ENCODE measurements around the gene QKI.
"Not testable (repeated sequence)": the region's sequence is repeated elsewhere in the genome, so short reads cannot be mapped to it uniquely, and the experiment has no call there.

Gene QKI

GRCh38 chr6:163444077-163444476 is 29.6 kb downstream of the QKI start:
- DNase-seq: no peak

GRCh38 chr6:163446549-163446948 is 32.0 kb downstream of the QKI start:
- no peak for DNase-seq

GRCh38 chr6:163449076-163449475 is 34.6 kb downstream of the QKI start:
- no peak for DNase-seq

- no peak for DNase-seq
Observed at GRCh38 chr6:163454425-163454824, 39.9 kb downstream of the QKI start.

- DNase-seq: peak in 2 of 3 donors; percentile 26 to 49
Observed at GRCh38 chr6:163455552-163455951, 41.0 kb downstream of the QKI start.

- peak; percentile 58 to 71 (median 66) for DNase-seq
Observed at GRCh38 chr6:163457637-163458561, 43.4 kb downstream of the QKI start.

GRCh38 chr6:163459007-163459406 is 44.5 kb downstream of the QKI start:
- no peak for DNase-seq

GRCh38 chr6:163459536-163459935 is 45.0 kb downstream of the QKI start:
- DNase-seq: no peak

GRCh38 chr6:163460307-163460782 is 45.8 kb downstream of the QKI start:
- DNase-seq: peak; percentile 60 to 86 (median 66)

GRCh38 chr6:163461696-163462095 is 47.2 kb downstream of the QKI start:
- DNase-seq: peak in 1 of 3 donors; percentile 33

- DNase-seq: no peak
Observed at GRCh38 chr6:163463180-163463579, 48.7 kb downstream of the QKI start.

GRCh38 chr6:163463795-163464194 is 49.3 kb downstream of the QKI start:
- DNase-seq: no peak

GRCh38 chr6:163466839-163467390 is 52.4 kb downstream of the QKI start:
- DNase-seq: no peak

- DNase-seq: no peak
Observed at GRCh38 chr6:163468738-163469137, 54.2 kb downstream of the QKI start.

GRCh38 chr6:163469459-163469985 is 55.0 kb downstream of the QKI start:
- DNase-seq: peak in 1 of 3 donors; percentile 21

- DNase-seq: no peak
Observed at GRCh38 chr6:163470611-163471010, 56.1 kb downstream of the QKI start.

- DNase-seq: no peak
Observed at GRCh38 chr6:163474581-163474980, 60.1 kb downstream of the QKI start.

GRCh38 chr6:163476946-163477345 is 62.4 kb downstream of the QKI start:
- DNase-seq: not testable (repeated sequence)

GRCh38 chr6:163483107-163483506 is 68.6 kb downstream of the QKI start:
- no peak for DNase-seq

- DNase-seq: no peak
Observed at GRCh38 chr6:163485388-163485851, 70.9 kb downstream of the QKI start.

GRCh38 chr6:163486821-163487220 is 72.3 kb downstream of the QKI start:
- peak in 2 of 3 donors; percentile 47 to 53 for DNase-seq

GRCh38 chr6:163487606-163488005 is 73.1 kb downstream of the QKI start:
- DNase-seq: peak in 2 of 3 donors; percentile 35 to 54

GRCh38 chr6:163489584-163489983 is 75.1 kb downstream of the QKI start:
- peak in 2 of 3 donors; percentile 44 to 52 for DNase-seq
